Endodermal cell (in vitro differentiated cells): ENCODE measurements around the gene MAP2K7. TPM values are rescaled to one million over a fixed set of nuclear protein-coding genes. Genes with fewer than 3 reads are reported as not detected.

Experiments
- DNase-seq: peaks from one replicate; pipeline ENCODE4 v3.0.0-alpha.2; 2017
- H3K27ac ChIP-seq: 2 replicates; pipeline ENCODE4 v1.5.1; 2013; ENCODE audit warnings: mild to moderate bottlenecking, low read depth, low read length, moderate library complexity
- H3K27me3 ChIP-seq: 2 replicates; pipeline ENCODE4 v1.6.1; 2013; ENCODE audit warnings: mild to moderate bottlenecking, low read length, moderate library complexity; ENCODE audit not compliant: insufficient read depth, control insufficient read depth, poor library complexity, severe bottlenecking
- H3K36me3 ChIP-seq: 2 replicates; pipeline ENCODE4 v1.7.0; 2013; ENCODE audit warnings: mild to moderate bottlenecking, low read length, moderate library complexity; ENCODE audit not compliant: control insufficient read depth, insufficient read depth
- H3K4me1 ChIP-seq: one replicate; pipeline ENCODE4 v1.7.0; 2013; ENCODE audit warnings: low read length; ENCODE audit not compliant: control insufficient read depth, insufficient read depth
- H3K4me3 ChIP-seq: 2 replicates; pipeline ENCODE4 v1.5.1; 2013; ENCODE audit warnings: mild to moderate bottlenecking, low read length, moderate library complexity
- H3K9ac ChIP-seq: 2 replicates; pipeline ENCODE4 v1.6.1; 2013; ENCODE audit warnings: mild to moderate bottlenecking, low read length, moderate library complexity; ENCODE audit not compliant: poor library complexity, severe bottlenecking; ENCODE audit errors: extremely low read depth
- H3K9me3 ChIP-seq: 2 replicates; pipeline ENCODE4 v1.6.1; 2013; ENCODE audit warnings: mild to moderate bottlenecking, low read length, moderate library complexity; ENCODE audit not compliant: control insufficient read depth
- H3K27ac Mint-ChIP-seq: 2 replicates; pipeline ENCODE4 v1.8.0; 2020; ENCODE audit warnings: mixed read lengths
- H3K27me3 Mint-ChIP-seq: 2 replicates; pipeline ENCODE4 v1.8.0; 2021; ENCODE audit warnings: mild to moderate bottlenecking, mixed read lengths; ENCODE audit not compliant: insufficient read depth
- H3K36me3 Mint-ChIP-seq: 2 replicates; pipeline ENCODE4 v1.8.0; 2020; ENCODE audit warnings: low read depth, mixed read lengths
- H3K4me1 Mint-ChIP-seq: 2 replicates; pipeline ENCODE4 v1.8.0; 2020; ENCODE audit warnings: mixed read lengths
- H3K4me3 Mint-ChIP-seq: 2 replicates; pipeline ENCODE4 v1.8.0; 2020; ENCODE audit warnings: mild to moderate bottlenecking, moderate library complexity, mixed read lengths
- H3K9me3 Mint-ChIP-seq: 2 replicates; pipeline ENCODE4 v1.8.0; 2020; ENCODE audit warnings: mild to moderate bottlenecking, mixed read lengths
- whole genome bisulfite sequencing, 2 experiments: methylation state at CpG; one replicate each; pipeline versions ENCODE4 v1.1.5 to v1.1.7; 2013; ENCODE audit warnings: missing lambda C conversion rate in 2 of 2, mixed read lengths in 1 of 2; ENCODE audit not compliant: insufficient coverage in 1 of 2, insufficient read length in 1 of 2; 5-methylcytosine and 5-hydroxymethylcytosine counted together
- total RNA-seq, 2 donors: library from RNA; stranded (reverse); fragmentation: NEBNext Ultra II Directional in 1 of 2; extraction: Animal tissue kit (Norgen Biotek cat#: 25700) in 1 of 2; gene quantifications; 2 replicates in 1 of 2; 3 replicates in 1 of 2; pipeline ENCODE4 v1.2.1, GENCODE V29; 2021
- TF ChIP-seq, protein P1 (sequence below): fragments of 200-600 bp; sonication (generic); conservative IDR thresholded peaks from 2 replicates; pipeline ENCODE4 v1.5.0; 2021; ENCODE audit warnings: antibody characterized with exemption, mild to moderate bottlenecking

The MAP2K7 gene
- total RNA-seq, 2 donors from 2014 or later, result 33.4 to 40.0 TPM

DNA sequence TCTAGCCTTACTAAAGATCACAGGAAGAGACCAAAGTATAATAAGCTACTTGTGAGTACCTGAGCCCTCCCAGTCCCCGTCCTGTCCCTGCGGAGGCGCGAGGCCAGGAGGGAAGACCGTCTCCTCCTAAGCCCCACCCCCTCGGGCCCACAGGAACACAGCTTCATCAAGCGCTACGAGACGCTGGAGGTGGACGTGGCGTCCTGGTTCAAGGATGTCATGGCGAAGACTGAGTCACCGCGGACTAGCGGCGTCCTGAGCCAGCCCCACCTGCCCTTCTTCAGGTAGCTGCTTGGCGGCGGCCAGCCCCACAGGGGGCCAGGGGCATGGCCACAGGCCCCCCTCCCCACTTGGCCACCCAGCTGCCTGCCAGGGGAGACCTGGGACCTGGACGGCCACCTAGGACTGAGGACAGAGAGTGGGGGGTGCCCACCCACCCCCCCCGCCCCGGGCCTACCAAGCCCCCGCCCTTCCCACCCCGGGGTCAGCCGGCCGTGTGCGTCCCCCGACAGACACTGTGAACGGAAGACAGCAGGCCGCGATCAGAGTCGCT lies 8.5 kb downstream of the MAP2K7 start:
- Histone ChIP-seq H3K9ac (no peak overlapping the region), H3K4me3 (no peak overlapping the region), H3K4me1 (no peaks in the 10 kb centered on the region), H3K36me3 (peaks cover 19% of the 10 kb centered on the region), H3K9me3 (no peaks in the 10 kb centered on the region), H3K27ac (no peak overlapping the region), H3K27me3 (peaks cover 26% of the 10 kb centered on the region)
- Mint-ChIP-seq H3K4me1 (no peaks in the 10 kb centered on the region), H3K9me3 (no peaks in the 10 kb centered on the region), H3K4me3 (no peak overlapping the region), H3K27me3 (peaks cover 30% of the 10 kb centered on the region), H3K36me3 (peaks cover 17% of the 10 kb centered on the region), H3K27ac (no peak overlapping the region)
- TF ChIP-seq, protein P1, sequence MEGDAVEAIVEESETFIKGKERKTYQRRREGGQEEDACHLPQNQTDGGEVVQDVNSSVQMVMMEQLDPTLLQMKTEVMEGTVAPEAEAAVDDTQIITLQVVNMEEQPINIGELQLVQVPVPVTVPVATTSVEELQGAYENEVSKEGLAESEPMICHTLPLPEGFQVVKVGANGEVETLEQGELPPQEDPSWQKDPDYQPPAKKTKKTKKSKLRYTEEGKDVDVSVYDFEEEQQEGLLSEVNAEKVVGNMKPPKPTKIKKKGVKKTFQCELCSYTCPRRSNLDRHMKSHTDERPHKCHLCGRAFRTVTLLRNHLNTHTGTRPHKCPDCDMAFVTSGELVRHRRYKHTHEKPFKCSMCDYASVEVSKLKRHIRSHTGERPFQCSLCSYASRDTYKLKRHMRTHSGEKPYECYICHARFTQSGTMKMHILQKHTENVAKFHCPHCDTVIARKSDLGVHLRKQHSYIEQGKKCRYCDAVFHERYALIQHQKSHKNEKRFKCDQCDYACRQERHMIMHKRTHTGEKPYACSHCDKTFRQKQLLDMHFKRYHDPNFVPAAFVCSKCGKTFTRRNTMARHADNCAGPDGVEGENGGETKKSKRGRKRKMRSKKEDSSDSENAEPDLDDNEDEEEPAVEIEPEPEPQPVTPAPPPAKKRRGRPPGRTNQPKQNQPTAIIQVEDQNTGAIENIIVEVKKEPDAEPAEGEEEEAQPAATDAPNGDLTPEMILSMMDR, result no peak
- WGBS, 2 experiments, result 94 to 96% methylated on average over 23 to 31 of the region's 31 CpGs
- no peak for DNase-seq

DNA sequence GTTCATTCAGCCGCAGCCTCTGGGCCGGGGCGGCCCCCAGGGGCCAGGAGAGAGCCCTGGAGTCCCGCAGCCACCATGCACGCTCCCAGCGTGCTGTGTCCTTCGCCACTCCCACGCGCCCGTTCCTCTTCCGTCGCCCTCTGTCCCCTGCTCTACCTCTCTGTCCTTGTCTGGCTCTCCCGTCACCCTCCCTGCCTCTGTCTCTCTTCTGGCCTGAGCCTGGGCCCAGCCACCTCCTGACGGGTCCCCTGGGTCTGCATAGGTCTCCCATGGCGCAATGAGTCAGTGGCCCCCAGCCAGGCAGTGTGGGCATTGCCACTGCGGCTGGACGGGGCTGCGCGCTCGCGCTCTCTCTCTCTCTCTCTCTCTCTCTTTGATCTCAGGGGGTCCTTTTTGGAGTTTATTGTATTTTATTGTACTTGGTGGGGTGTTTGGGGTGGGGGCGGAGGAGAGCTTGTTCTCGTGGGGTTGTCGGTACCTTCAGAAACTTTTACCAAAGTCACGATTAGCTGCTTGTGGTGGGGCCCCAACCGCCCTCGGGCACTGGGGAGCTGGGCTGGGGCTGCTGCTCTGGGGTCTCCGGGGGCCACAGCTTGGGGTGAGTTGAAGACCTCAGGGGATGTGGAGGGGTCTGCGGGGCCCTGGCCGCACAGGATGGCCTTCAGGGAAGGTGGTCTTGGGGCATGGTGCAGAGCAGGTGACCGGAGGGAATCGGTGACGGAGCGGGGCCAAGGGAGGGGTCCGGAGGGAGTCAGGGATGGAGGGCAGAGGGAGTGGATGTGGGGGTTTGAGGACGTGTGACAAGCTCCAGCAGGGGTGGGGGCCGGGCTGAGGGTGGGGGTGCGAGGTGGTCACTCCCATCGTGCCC lies 9.3 kb downstream of the MAP2K7 start:
- DNase-seq, result no peak
- peaks cover 15% of the 10 kb centered on the region for H3K36me3 ChIP-seq
- Mint-ChIP-seq H3K4me3 (no peak overlapping the region), H3K4me1 (peaks cover under 1% of the 10 kb centered on the region), H3K36me3 (peaks cover 17% of the 10 kb centered on the region), H3K9me3 (no peaks in the 10 kb centered on the region), H3K27ac (no peak overlapping the region), H3K27me3 (peaks cover 35% of the 10 kb centered on the region)
- no peaks in the 10 kb centered on the region for H3K4me1 ChIP-seq
- no peak overlapping the region for H3K27ac ChIP-seq
- WGBS, 2 experiments, result 95 to 96% methylated on average over 8 to 36 of the region's 39 CpGs
- peaks cover 31% of the 10 kb centered on the region for H3K27me3 ChIP-seq
- TF ChIP-seq, protein P1, result no peak
- H3K9ac ChIP-seq, result no peak overlapping the region
- no peak overlapping the region for H3K4me3 ChIP-seq
- H3K9me3 ChIP-seq, result no peaks in the 10 kb centered on the region

DNA sequence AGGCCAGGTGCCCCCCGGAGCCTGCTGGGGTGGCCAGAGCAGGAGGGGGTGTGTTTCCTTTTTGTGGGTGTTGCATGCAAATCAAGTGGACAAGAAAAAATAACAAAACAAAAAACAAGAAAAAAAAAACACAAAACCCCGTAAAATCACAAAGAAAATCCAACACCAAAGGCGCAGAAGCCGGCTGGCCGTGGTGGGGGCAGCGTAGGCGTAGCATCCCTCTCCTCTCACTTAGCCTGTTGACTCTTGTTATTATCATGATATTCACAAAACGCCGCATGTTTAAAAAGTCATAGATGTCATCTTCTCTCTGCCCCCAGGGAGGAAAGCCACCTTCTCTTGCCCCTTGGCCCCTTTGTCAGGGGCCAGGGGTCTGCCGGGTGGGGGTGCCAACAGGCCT lies 10.0 kb downstream of the MAP2K7 start:
- H3K4me1 ChIP-seq, result no peaks in the 10 kb centered on the region
- H3K36me3 ChIP-seq, result peaks cover 15% of the 10 kb centered on the region
- H3K27ac Mint-ChIP-seq, result no peak overlapping the region
- peaks cover 42% of the 10 kb centered on the region for H3K27me3 Mint-ChIP-seq
- no peak for DNase-seq
- TF ChIP-seq, protein P1, result no peak
- peaks cover 2% of the 10 kb centered on the region for H3K4me1 Mint-ChIP-seq
- no peak overlapping the region for H3K27ac ChIP-seq
- H3K9ac ChIP-seq, result no peak overlapping the region
- no peak overlapping the region for H3K4me3 ChIP-seq
- no peak overlapping the region for H3K4me3 Mint-ChIP-seq
- peaks cover 17% of the 10 kb centered on the region for H3K36me3 Mint-ChIP-seq
- no peaks in the 10 kb centered on the region for H3K9me3 Mint-ChIP-seq
- no peaks in the 10 kb centered on the region for H3K9me3 ChIP-seq
- peaks cover 39% of the 10 kb centered on the region for H3K27me3 ChIP-seq
- 85 to 94% methylated on average over 7 to 10 of the region's 10 CpGs for WGBS, 2 experiments
